GM06990 (cell line): Measurements from ENCODE around the gene AP3D1.
A peak's percentile ranks its signal among the peaks of the same experiment; 100 is the strongest.

ENCODE experiments used
- DNase-seq: peaks from one replicate; pipeline ENCODE4 v3.0.0-alpha.2; 2011; ENCODE audit not compliant: insufficient read length; ENCODE audit errors: extremely low read depth
- H3K27me3 ChIP-seq: replicated peaks from 2 replicates; pipeline ENCODE4 v1.6.0; 2011; ENCODE audit warnings: low read length; ENCODE audit not compliant: control insufficient read depth, insufficient read depth
- H3K36me3 ChIP-seq: 2 replicates; pipeline ENCODE4 v1.5.1; 2011; ENCODE audit warnings: low read length; ENCODE audit not compliant: control insufficient read depth, insufficient read depth
- H3K4me3 ChIP-seq: replicated peaks from 2 replicates; pipeline ENCODE4 v1.5.1; 2011; ENCODE audit warnings: low read depth, mild to moderate bottlenecking, control low read depth, low read length
- TF ChIP-seq, protein P1 (sequence below): IDR thresholded peaks from 2 replicates; pipeline ENCODE4 v1.5.1; 2011; ENCODE audit warnings: low read length, control low read depth, mild to moderate bottlenecking, inconsistent platforms; ENCODE audit not compliant: insufficient read depth, poor library complexity, severe bottlenecking

The AP3D1 gene

GRCh38 chr19:2070436-2070827 is 80.9 kb downstream of the AP3D1 start:
- Histone ChIP-seq H3K27me3 (no peaks in the 10 kb centered on the region), H3K4me3 (no peak overlapping the region), H3K36me3 (peaks cover 26% of the 10 kb centered on the region)
- no peak for DNase-seq
- TF ChIP-seq, protein P1, sequence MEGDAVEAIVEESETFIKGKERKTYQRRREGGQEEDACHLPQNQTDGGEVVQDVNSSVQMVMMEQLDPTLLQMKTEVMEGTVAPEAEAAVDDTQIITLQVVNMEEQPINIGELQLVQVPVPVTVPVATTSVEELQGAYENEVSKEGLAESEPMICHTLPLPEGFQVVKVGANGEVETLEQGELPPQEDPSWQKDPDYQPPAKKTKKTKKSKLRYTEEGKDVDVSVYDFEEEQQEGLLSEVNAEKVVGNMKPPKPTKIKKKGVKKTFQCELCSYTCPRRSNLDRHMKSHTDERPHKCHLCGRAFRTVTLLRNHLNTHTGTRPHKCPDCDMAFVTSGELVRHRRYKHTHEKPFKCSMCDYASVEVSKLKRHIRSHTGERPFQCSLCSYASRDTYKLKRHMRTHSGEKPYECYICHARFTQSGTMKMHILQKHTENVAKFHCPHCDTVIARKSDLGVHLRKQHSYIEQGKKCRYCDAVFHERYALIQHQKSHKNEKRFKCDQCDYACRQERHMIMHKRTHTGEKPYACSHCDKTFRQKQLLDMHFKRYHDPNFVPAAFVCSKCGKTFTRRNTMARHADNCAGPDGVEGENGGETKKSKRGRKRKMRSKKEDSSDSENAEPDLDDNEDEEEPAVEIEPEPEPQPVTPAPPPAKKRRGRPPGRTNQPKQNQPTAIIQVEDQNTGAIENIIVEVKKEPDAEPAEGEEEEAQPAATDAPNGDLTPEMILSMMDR = no peak

DNA sequence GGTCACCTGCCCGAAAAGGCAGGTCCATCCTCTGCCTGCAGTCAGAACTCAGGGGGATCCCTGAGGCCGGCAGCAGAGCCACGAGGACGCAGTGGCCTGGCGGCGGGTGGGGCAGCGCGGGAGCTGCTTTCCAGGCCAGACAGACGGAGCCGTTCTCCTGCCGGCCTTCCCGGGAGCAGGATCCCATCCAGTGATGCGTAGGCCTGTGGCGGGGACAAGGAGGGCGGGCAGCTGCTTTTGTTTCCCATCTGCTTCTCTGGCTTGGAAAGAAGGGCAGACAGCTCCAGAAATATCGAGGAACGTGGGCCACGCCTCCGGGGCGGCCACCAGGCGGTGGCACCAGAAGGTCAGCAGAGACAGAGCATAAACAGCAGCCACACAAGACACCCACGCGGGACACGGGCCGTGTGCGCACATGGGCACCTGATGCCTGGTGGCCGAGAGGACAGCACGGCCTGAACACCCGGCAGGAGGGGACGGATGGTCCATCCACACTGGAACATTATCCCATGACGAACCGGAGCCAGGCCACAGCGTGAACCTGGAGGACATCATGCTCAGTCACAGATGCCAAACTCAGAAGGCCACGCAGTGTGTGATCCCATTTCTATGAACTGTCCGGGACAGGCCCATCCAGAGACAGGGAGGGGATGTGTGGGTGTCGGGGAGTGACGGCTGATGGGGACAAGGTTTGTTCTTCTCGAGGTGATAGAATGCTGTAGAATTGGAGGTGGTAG is 86.4 kb downstream of the AP3D1 start:
- TF ChIP-seq, protein P1 = no peak
- Histone ChIP-seq H3K27me3 (no peaks in the 10 kb centered on the region; the same call in 1 of the 2 replicates), H3K4me3 (no peak overlapping the region), H3K36me3 (peaks cover 2% of the 10 kb centered on the region)
- DNase-seq = peak; percentile 24

- Histone ChIP-seq H3K27me3 (no peaks in the 10 kb centered on the region; the same call in 1 of the 2 replicates), H3K36me3 (no peaks in the 10 kb centered on the region), H3K4me3 (no peak overlapping the region)
- TF ChIP-seq, protein P1 = no peak
- DNase-seq = no peak
Observed at GRCh38 chr19:2064395-2064787, 87.0 kb downstream of the AP3D1 start.

DNA sequence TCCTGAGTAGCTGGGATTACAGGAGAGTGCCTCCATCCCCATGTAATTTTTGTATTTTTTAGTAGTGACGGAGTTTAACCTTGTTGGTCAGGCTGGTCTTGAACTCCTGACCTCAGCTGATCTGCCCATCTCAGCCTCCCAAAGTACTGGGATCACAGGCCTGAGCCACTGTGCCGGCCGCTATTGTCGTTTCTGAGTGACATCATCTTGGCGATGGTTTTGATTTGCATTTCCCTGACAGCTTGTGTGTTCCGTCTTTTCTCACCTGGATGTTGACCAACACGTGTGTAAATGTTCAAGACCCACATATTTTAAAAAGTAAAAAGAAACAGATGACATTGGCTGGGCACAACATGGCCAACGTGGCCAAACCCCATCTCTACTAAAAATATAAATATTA is 87.5 kb downstream of the AP3D1 start:
- Histone ChIP-seq H3K4me3 (no peak overlapping the region), H3K36me3 (no peaks in the 10 kb centered on the region), H3K27me3 (no peaks in the 10 kb centered on the region; the same call in 1 of the 2 replicates)
- TF ChIP-seq, protein P1 = no peak
- no peak for DNase-seq

DNA sequence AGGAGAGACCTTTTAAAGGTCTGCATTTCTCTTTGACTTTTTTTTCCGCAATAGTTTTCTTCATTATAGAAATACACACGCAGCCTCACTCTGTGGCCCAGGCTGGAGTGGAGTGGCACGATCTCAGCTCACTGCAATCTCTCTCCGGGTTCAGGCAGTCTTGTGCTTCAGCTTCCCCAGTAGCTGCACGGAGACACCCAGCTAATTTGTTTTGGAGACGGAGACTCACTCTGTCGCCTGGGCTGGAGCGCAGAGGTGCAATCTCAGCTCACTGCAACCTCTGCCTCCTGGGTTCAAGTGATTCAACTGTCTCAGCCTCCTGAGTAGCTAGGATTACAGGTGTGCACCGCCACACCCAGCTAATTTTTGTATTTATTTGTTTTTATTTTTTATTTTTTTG is 88.6 kb downstream of the AP3D1 start:
- no peak for DNase-seq
- no peak overlapping the region for H3K4me3 ChIP-seq
- H3K36me3 ChIP-seq = no peaks in the 10 kb centered on the region
- H3K27me3 ChIP-seq = no peaks in the 10 kb centered on the region; the same call in 1 of the 2 replicates
- TF ChIP-seq, protein P1 = no peak
